NCI-H510A treated with DMSO at 0.1 percent for 48 hours (cell line): ENCODE results near the gene ARHGAP9.
A peak's percentile ranks its signal among the peaks of the same experiment; 100 is the strongest.

Source experiments
- DNase-seq: peaks from one replicate; lab custom pipeline; 2025; lab: John Stamatoyannopoulos, UW

Gene ARHGAP9

GRCh38 chr12:57472391-57472790, 7.3 kb downstream of the ARHGAP9 start:
- no peak for DNase-seq

DNA sequence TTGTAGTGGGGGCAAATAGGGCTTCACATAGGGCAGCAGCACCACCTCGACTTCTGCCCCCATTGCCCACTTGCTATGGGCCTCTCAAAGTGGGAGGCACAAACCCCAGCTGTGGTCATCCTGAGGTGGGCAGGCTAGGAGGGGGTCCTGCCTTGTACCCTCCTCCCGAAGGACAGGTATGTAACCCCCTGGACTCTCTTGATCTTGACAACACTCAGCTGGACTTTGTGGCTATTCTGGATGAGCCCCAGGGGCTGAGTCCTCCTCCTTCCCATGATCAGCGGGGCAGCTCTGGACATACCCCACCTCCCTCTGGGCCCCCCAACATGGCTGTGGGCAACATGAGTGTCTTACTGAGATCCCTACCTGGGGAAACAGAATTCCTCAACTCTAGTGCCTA, 8.0 kb downstream of the ARHGAP9 start:
- DNase-seq: no peak

GRCh38 chr12:57470970-57471656, 8.6 kb downstream of the ARHGAP9 start:
- no peak for DNase-seq

- DNase-seq: no peak
Measured at GRCh38 chr12:57470286-57470969, 9.2 kb downstream of the ARHGAP9 start.

GRCh38 chr12:57469296-57470164, 10.1 kb downstream of the ARHGAP9 start:
- DNase-seq: no peak

DNA sequence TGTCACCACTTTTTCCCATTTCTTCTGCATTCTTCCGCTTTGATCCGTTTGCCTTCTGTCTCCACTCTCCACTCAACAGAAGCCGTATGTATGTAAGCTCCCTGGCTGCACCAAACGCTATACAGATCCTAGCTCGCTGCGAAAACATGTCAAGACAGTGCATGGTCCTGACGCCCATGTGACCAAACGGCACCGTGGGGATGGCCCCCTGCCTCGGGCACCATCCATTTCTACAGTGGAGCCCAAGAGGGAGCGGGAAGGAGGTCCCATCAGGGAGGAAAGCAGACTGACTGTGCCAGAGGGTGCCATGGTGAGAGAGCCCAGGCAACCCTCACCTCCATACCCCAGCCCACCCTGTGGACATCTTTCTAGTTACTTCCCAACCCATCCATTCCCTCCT, 11.8 kb downstream of the ARHGAP9 start:
- DNase-seq: no peak

- no peak for DNase-seq
Measured at GRCh38 chr12:57467212-57467874, 12.3 kb downstream of the ARHGAP9 start.

- DNase-seq: no peak
Measured at GRCh38 chr12:57465747-57466505, 13.7 kb downstream of the ARHGAP9 start.

DNA sequence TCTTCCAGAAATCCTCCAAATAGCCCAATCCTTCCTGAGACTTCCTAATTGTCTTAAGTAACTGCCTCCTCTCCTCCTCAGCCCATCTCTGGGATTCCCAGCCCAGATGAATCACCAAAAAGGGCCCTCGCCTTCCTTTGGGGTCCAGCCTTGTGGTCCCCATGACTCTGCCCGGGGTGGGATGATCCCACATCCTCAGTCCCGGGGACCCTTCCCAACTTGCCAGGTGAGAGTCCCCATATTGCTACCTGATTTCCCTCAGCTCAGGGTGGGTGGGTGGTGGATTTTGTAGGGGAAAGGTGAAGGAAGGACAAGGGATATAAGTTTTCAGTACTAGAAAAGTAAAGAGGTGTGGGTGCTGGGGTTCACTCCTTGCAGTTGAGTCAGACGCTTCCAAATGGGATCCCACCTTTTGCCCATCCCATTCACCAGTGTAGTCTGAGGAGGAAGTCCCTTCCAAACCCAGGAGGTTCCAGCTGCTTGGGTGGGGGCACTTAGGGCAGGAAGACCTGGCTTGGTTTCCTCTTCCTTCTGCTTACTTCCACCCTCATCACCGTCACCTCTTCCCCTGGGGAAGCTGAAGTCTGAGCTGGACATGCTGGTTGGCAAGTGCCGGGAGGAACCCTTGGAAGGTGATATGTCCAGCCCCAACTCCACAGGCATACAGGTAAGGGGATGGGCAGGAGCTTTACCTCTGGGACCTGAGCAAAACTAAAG, 14.5 kb downstream of the ARHGAP9 start:
- DNase-seq: no peak

GRCh38 chr12:57464569-57464968, 15.1 kb downstream of the ARHGAP9 start:
- DNase-seq: no peak

DNA sequence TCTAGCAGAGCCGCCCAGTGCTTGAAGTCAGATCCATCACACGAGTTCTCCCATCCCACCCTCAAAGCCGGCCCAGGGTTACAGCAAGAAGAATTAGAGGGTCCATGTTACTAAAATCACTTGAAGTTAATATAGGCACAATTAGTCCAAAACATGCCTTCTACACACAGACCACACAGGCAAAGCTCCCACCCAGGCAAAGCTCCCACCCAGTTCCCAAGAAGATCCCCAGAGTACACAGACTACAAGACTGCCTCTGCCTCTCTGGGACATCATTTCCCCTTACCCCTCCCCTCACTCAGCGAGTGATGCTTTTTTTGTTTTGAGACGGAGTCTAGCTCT, 16.8 kb downstream of the ARHGAP9 start:
- DNase-seq: no peak

- peak; percentile 97 for DNase-seq
Measured at GRCh38 chr12:57462251-57462911, 17.3 kb downstream of the ARHGAP9 start.

DNA sequence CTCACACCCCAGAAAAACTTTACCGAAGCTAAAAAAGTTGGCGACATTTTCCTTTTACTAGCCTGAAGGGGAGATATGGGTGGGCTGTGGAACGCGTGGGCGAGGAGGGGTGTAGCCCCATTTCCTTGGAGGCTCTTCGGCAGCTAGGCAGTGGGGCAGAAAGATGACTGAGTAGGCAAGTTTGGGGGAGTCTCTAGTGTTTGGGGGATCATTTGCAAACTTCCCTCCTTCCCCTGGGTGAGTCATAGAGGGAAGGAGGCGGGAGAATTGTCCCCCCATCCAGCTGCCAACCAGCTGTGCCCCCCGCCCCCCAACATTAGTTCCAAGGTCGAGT, 17.8 kb downstream of the ARHGAP9 start:
- DNase-seq: no peak

- DNase-seq: peak; percentile 41
Measured at GRCh38 chr12:57461276-57461916, 18.3 kb downstream of the ARHGAP9 start.

GRCh38 chr12:57460841-57461275, 18.8 kb downstream of the ARHGAP9 start:
- no peak for DNase-seq

GRCh38 chr12:57460468-57460784, 19.2 kb downstream of the ARHGAP9 start:
- DNase-seq: no peak

GRCh38 chr12:57459750-57460467, 19.8 kb downstream of the ARHGAP9 start, which contains the start of gene GLI1:
Gene GLI1, plus strand, starts transcription at chr12:57459785. Its CDS starts 3,907 bp downstream, at chr12:57463692.
- no peak for DNase-seq

DNA sequence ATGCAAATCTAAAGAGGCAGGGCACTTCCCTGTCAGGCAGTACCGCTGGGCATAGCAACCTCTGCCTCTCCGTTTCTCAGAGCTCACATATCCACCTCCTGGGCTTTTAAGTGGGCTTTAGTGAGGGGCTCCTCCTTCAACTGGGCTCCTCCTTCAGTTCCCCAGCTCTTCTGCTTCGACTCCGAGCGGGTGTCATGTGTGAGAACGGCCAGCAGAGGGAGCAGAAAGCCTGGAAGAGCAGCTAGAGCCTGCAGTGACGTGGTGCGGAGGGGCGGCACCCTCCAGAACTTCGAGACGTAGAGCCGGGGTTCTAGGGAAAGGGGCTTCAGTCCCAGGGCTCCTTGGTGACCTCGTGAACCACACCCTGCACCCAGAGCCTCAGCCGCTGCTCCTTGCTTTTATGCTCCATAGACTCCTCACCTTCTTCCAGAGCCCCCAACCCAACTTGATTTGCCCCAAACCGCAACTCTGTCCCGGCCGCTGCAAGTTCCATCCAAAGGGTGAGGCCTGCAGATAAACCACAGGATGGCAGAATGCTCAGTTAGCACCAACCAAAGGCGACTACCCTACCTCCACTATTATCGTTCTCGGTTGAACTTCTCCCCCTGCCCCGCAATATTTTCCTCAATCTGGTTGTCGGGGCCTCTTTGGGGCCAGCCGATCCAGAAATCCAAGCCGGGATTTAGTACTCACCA, 20.5 kb downstream of the ARHGAP9 start:
- peak; percentile 99 for DNase-seq

GRCh38 chr12:57458665-57459054, 21.0 kb downstream of the ARHGAP9 start:
- no peak for DNase-seq
